Measurements from ENCODE around the gene SLCO3A1.

SLCO3A1 gene

GRCh38 chr15:92146511-92147150, 293.1 kb downstream of the SLCO3A1 start:
- no peak for DNase-seq (ENCODE audit: low spot score)
- H3K27ac ChIP-seq, result no peak overlapping the region
- TF ChIP-seq, protein P1, sequence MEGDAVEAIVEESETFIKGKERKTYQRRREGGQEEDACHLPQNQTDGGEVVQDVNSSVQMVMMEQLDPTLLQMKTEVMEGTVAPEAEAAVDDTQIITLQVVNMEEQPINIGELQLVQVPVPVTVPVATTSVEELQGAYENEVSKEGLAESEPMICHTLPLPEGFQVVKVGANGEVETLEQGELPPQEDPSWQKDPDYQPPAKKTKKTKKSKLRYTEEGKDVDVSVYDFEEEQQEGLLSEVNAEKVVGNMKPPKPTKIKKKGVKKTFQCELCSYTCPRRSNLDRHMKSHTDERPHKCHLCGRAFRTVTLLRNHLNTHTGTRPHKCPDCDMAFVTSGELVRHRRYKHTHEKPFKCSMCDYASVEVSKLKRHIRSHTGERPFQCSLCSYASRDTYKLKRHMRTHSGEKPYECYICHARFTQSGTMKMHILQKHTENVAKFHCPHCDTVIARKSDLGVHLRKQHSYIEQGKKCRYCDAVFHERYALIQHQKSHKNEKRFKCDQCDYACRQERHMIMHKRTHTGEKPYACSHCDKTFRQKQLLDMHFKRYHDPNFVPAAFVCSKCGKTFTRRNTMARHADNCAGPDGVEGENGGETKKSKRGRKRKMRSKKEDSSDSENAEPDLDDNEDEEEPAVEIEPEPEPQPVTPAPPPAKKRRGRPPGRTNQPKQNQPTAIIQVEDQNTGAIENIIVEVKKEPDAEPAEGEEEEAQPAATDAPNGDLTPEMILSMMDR (conservative IDR thresholded peaks at IDR 0.05; ENCODE audit: low read depth), result no peak
- ChIA-PET CTCF (interaction anchor here (0.6 kb wide), 1 partner anchor 41 kb away, joined by 3 read pairs; no protein-coding TSS in a partner anchor), POLR2A (ENCODE audit: low non-redundant PET) (no interaction called here)

DNA sequence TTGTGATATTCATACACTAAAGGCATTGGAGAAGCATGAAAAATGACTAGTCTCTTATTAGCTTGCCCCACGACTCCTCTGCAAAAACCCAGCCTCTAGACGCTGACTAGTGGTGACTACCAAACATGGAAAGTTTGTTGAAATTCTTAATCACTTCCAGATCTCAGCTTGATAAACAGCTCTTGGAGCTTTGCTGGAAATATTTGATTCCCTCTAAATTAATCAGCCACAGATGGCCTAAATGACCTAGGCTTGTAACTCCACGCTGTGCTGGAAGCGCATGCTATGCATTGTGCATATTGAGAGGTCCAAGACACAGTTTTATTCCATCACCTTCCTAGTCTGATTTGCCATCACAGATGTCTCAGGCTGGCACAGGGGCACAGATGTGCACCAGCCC, 295.5 kb downstream of the SLCO3A1 start:
- CTCF ChIA-PET, result interaction anchor here (0.5 kb wide), 1 partner anchor 47 kb away, joined by 3 read pairs; no protein-coding TSS in a partner anchor
- TF ChIP-seq, protein P1 (conservative IDR thresholded peaks at IDR 0.05; ENCODE audit: low read depth), result no peak
- DNase-seq (ENCODE audit: low spot score), result no peak
- POLR2A ChIA-PET (ENCODE audit: low non-redundant PET), result interaction anchor here (0.6 kb wide), 1 partner anchor 34 kb away, joined by 3 read pairs; no protein-coding TSS in a partner anchor
- no peak overlapping the region for H3K27ac ChIP-seq

DNA sequence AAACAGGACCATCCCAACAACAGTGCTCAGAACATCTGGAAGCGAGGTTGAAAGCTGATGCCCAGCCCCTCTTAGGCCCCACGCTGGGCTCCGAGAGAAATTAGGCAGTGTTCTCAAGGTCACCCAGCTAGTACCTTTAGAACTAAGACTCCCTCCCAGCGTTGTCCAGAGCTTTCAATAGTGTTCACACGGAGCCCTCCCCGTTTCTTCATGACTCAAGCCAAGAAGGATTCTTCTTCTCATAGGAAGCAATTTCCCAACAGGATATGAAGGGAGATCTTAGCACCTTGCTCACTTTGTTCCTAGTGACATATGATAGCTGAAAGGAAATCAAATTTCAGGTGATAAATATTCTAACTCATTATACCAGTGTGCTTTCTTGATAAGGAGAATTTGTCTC, 296.0 kb downstream of the SLCO3A1 start:
- TF ChIP-seq, protein P1 (conservative IDR thresholded peaks at IDR 0.05; ENCODE audit: low read depth), result no peak
- DNase-seq (ENCODE audit: low spot score), result no peak
- H3K27ac ChIP-seq, result no peak overlapping the region
- ChIA-PET POLR2A (ENCODE audit: low non-redundant PET) (no interaction called here), CTCF (no interaction called here)

DNA sequence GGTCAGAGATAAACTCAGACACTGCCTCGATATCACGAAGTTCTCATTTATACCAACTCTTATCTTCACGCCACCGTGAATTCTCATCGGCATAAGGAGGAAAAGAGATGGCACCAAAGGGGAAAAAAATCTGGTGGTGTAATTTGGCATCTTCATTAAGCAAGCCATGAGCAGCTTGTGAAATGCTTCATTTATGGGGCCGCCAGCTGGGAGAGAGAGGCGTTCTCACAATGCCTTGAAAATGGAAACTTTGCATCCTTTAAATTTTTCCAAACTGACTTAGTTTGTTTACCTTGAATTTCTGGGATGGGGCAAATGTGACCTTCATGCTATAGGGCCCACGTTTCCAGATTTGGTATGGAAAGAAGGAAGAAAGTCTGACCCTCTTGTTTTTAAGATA, 297.7 kb downstream of the SLCO3A1 start:
- TF ChIP-seq, protein P1 (conservative IDR thresholded peaks at IDR 0.05; ENCODE audit: low read depth), result no peak
- CTCF ChIA-PET, result interaction anchor here (0.7 kb wide), 1 partner anchor 298 kb away, joined by 4 read pairs; the partner anchor contains the start of gene SLCO3A1
- H3K27ac ChIP-seq, result no peak overlapping the region
- DNase-seq (ENCODE audit: low spot score), result no peak
- POLR2A ChIA-PET (ENCODE audit: low non-redundant PET), result no interaction called here

GRCh38 chr15:92151741-92152140, 298.2 kb downstream of the SLCO3A1 start:
- no peak overlapping the region for H3K27ac ChIP-seq
- TF ChIP-seq, protein P1 (conservative IDR thresholded peaks at IDR 0.05; ENCODE audit: low read depth), result no peak
- POLR2A ChIA-PET (ENCODE audit: low non-redundant PET), result no interaction called here
- no peak for DNase-seq (ENCODE audit: low spot score)
- CTCF ChIA-PET, result interaction anchor here (0.7 kb wide), 1 partner anchor 298 kb away, joined by 4 read pairs; the partner anchor contains the start of gene SLCO3A1

DNA sequence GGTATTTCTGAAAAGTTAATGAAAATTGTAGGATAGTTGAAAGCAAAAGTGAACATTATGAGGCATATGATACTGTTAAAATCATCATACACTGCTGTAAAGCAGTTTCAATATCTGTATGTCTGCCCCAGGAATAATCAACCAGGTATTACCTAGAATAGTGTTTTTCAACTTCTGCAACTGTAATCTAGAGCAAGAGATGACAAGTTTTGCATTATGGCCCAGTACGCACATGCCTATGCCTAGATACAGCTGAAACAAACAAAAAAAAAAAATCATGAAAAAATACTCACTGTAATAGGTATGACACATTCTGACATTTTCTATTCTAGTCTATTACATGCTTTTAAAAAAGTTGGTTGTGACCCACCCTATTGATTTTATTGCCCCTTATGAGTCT, 299.5 kb downstream of the SLCO3A1 start:
- TF ChIP-seq, protein P1 (conservative IDR thresholded peaks at IDR 0.05; ENCODE audit: low read depth), result no peak
- CTCF ChIA-PET, result interaction anchor here (0.7 kb wide), 1 partner anchor 555 kb away, joined by 3 read pairs; no protein-coding TSS in a partner anchor
- POLR2A ChIA-PET (ENCODE audit: low non-redundant PET), result no interaction called here
- DNase-seq (ENCODE audit: low spot score), result no peak
- no peak overlapping the region for H3K27ac ChIP-seq
